ENCODE data around the gene CSF1R.

GRCh38 chr5:150133581-150134197 lies 47.3 kb upstream of the CSF1R start:
- no peak for TF ChIP-seq CTCF (IDR thresholded peaks at IDR 0.05)
- TF ChIP-seq POLR2A (IDR thresholded peaks at IDR 0.05): no peak
- no peak for TF ChIP-seq POLR2AphosphoS5 (IDR thresholded peaks at IDR 0.05)

Data from breast epithelium (tissue), 3 donors.